K562 (cell line): ENCODE results near the gene AGPAT1. TPM values are rescaled to one million over a fixed set of nuclear protein-coding genes. Genes with fewer than 3 reads are reported as not detected.

Experiments used
- ATAC-seq: fragments of 200-7000 bp; cut with Tn5 transposase; 3 replicates; pipeline ENCODE4 v1.9.1; 2020; ENCODE audit warnings: moderate library complexity
- BruUV-seq: library from RNA; stranded (reverse); fragments of 400-500 nt; replicated peaks from 2 replicates; lab custom pipeline; 2021; lab: Mats Ljungman, UMichigan
- CTCF ChIA-PET: fragments of 300-600 bp; formaldehyde crosslinking; extraction: SDS; loops from one replicate; lab custom pipeline; 2021; ENCODE audit warnings: low intra/inter-chr PET ratio; lab: Yijun Ruan, JAX
- POLR2A ChIA-PET: fragments of 300-600, 350-650 bp; sonication (Branson Sonifier 250); formaldehyde crosslinking; extraction: SDS; loops from one replicate; lab custom pipeline; 2021; ENCODE audit warnings: antibody characterized with exemption, inconsistent platforms; lab: Yijun Ruan, JAX
- DNase-seq, 4 experiments: peaks; one replicate each; pipeline versions ENCODE4 v3.0.0 to v3.0.0-alpha.2; 2011 to 2018; ENCODE audit warnings: low spot score in 3 of 4, mixed read lengths in 3 of 4; ENCODE audit errors: extremely low read depth in 1 of 4
- FAIRE-seq: peaks from 2 replicates; lab custom pipeline; 2011; peaks lifted over from hg19 to GRCh38; lab: Jason Lieb, UNC
- H2AFZ ChIP-seq: 2 replicates; pipeline ENCODE4 v1.6.0; 2011; ENCODE audit warnings: low read depth, low read length, control low read depth, inconsistent platforms
- H3K27ac ChIP-seq: fragments of 200-600 bp; 3 replicates; pipeline ENCODE4 v1.8.0; 2011; ENCODE audit warnings: low read depth, mild to moderate bottlenecking, control low read depth, inconsistent platforms, low read length, moderate library complexity, mixed read lengths; ENCODE audit errors: extremely low read depth
- H3K27me3 ChIP-seq, 2 experiments: fragments of 300-600 bp in 1 of 2; 2 replicates in 1 of 2; 3 replicates in 1 of 2; pipeline versions ENCODE4 v1.6.0 to v1.8.0; 2011; ENCODE audit warnings: inconsistent platforms in 2 of 2, low read length in 2 of 2, mild to moderate bottlenecking in 1 of 2, mixed read lengths in 1 of 2, moderate library complexity in 1 of 2; ENCODE audit not compliant: control insufficient read depth in 2 of 2, insufficient read depth in 2 of 2
- H3K36me3 ChIP-seq: fragments of 300-600 bp; 3 replicates; pipeline ENCODE4 v1.8.0; 2011; ENCODE audit warnings: mild to moderate bottlenecking, low read length, inconsistent platforms; ENCODE audit not compliant: control insufficient read depth, insufficient read depth
- H3K4me1 ChIP-seq, 2 experiments: fragments of 200-600 bp in 1 of 2; replicated peaks in 1 of 2; 2 replicates in 1 of 2; 3 replicates in 1 of 2; pipeline versions ENCODE4 v1.5.1 to v1.8.0; 2011; ENCODE audit warnings: inconsistent platforms in 2 of 2, low read length in 2 of 2, mild to moderate bottlenecking in 1 of 2, mixed read lengths in 1 of 2, moderate library complexity in 1 of 2; ENCODE audit not compliant: control insufficient read depth in 2 of 2, insufficient read depth in 2 of 2
- H3K4me2 ChIP-seq: 2 replicates; pipeline ENCODE4 v1.6.1; 2011; ENCODE audit warnings: low read length, control low read depth, inconsistent platforms, mixed read lengths; ENCODE audit not compliant: insufficient read depth
- H3K4me3 ChIP-seq: fragments of 200-600 bp; sonication (generic), shearing (Covaris generic); 2 replicates; pipeline ENCODE4 v1.5.1; 2016; ENCODE audit warnings: control low read depth, inconsistent platforms
- H3K79me2 ChIP-seq: fragments of 200-600 bp; 3 replicates; pipeline ENCODE4 v1.8.0; 2011; ENCODE audit warnings: low read length, inconsistent platforms; ENCODE audit not compliant: control insufficient read depth, insufficient read depth
- H3K9ac ChIP-seq, 2 experiments: 2 replicates each; pipeline versions ENCODE4 v1.6.0 to v1.6.1; 2011; ENCODE audit warnings: low read depth in 2 of 2, low read length in 2 of 2, control low read depth in 1 of 2, inconsistent platforms in 1 of 2, mild to moderate bottlenecking in 1 of 2, mixed read lengths in 1 of 2; ENCODE audit not compliant: insufficient read depth in 1 of 2
- H3K9me1 ChIP-seq: one replicate; pipeline ENCODE4 v1.6.0; 2011; ENCODE audit warnings: inconsistent platforms, mild to moderate bottlenecking, low read length, moderate library complexity; ENCODE audit not compliant: control insufficient read depth, insufficient read depth
- H3K9me3 ChIP-seq: replicated peaks from 2 replicates; pipeline ENCODE4 v1.5.1; 2011; ENCODE audit warnings: low read depth, low read length, inconsistent platforms; ENCODE audit not compliant: control insufficient read depth, insufficient read depth
- H4K20me1 ChIP-seq: replicated peaks from 2 replicates; pipeline ENCODE4 v1.6.1; 2011; ENCODE audit warnings: low read length, inconsistent platforms, mixed read lengths; ENCODE audit not compliant: control insufficient read depth, insufficient read depth
- E2F6 ChIP-seq, 2 experiments: IDR thresholded peaks; 2 replicates each; pipeline ENCODE4 v1.6.1; 2011; ENCODE audit warnings: borderline replicate concordance in 1 of 2, control low read depth in 1 of 2, low read depth in 1 of 2, low read length in 1 of 2, mild to moderate bottlenecking in 1 of 2, mixed read lengths in 1 of 2, moderate library complexity in 1 of 2; ENCODE audit not compliant: insufficient read depth in 1 of 2, insufficient read length in 1 of 2, poor library complexity in 1 of 2, severe bottlenecking in 1 of 2; ENCODE audit errors: extremely low read depth in 1 of 2
- ETV6 ChIP-seq, 3 experiments: fragments of 150-350 bp in 1 of 3; sonication (generic) in 1 of 3; formaldehyde crosslinking in 1 of 3; IDR thresholded peaks; 2 replicates each; pipeline versions ENCODE4 v1.6.1 to v1.8.0; 2014 to 2022; ENCODE audit warnings: borderline replicate concordance in 2 of 3, low read depth in 2 of 3, antibody characterized with exemption in 1 of 3, low read length in 1 of 3, mild to moderate bottlenecking in 1 of 3, missing genetic modification reagents in 1 of 3
- MEIS2 ChIP-seq: fragments of 450-650 bp; IDR thresholded peaks from 2 replicates; pipeline ENCODE4 v1.6.1; 2014; ENCODE audit warnings: mild to moderate bottlenecking; ENCODE audit not compliant: partially characterized antibody
- whole genome bisulfite sequencing: fragments of 100-300 bp; shearing (Covaris generic); methylation state at CpG from one replicate; pipeline ENCODE4 v1.1.6; 2016; ENCODE audit warnings: low coverage, mixed read lengths; ENCODE audit not compliant: insufficient coverage; ENCODE audit errors: missing lambda C conversion rate; 5-methylcytosine and 5-hydroxymethylcytosine counted together
- in situ Hi-C: fragments of 300-500 bp; cut with MboI; formaldehyde crosslinking; loops from 4 replicates; pipeline ENCODE4 v1.15.0; 2018; ENCODE audit warnings: inconsistent platforms, mixed read lengths
- intact Hi-C: fragments of 100-400 bp; cut with micrococcal nuclease; formaldehyde crosslinking; loops from 2 replicates; pipeline ENCODE4 v1.14.2; 2022
- polyA plus RNA-seq, 8 experiments: library from polyadenylated mRNA; depleted of rRNA in 4 of 8; stranded (reverse) in 5 of 8; unstranded in 3 of 8; fragments of >200 nt; fragmentation: Nextera tagmentation in 2 of 8; fragmentation: Illumina TruSeq in 1 of 8; extraction: Ambion mirVana in 2 of 8; extraction: Trizol in 1 of 8; gene quantifications; 2 replicates each; pipeline versions ENCODE4 v1.2.1 to v1.2.3, GENCODE V29; 2011 to 2014; ENCODE audit warnings: inconsistent platforms in 1 of 8, missing spikeins in 1 of 8
- total RNA-seq, 7 experiments: library from RNA; depleted of rRNA in 6 of 7; stranded (reverse); fragments of >200 nt in 6 of 7; fragmentation: Illumina TruSeq in 2 of 7; extraction: Trizol in 2 of 7; gene quantifications; 2 replicates each; pipeline versions ENCODE4 v1.2.1 to v1.2.3, GENCODE V29; 2011 to 2021; ENCODE audit warnings: low replicate concordance in 1 of 7
- TF ChIP-seq, protein P1 (sequence below): fragments of 450-650 bp; IDR thresholded peaks from 2 replicates; pipeline ENCODE4 v1.6.1; 2016

The AGPAT1 gene
- total and polyA plus RNA-seq, 9 of the 15 experiments (the other 6 are each of a cell fraction or from before 2014, with no cell fraction given) = 37.9 to 176 (median 69.4) TPM

DNA sequence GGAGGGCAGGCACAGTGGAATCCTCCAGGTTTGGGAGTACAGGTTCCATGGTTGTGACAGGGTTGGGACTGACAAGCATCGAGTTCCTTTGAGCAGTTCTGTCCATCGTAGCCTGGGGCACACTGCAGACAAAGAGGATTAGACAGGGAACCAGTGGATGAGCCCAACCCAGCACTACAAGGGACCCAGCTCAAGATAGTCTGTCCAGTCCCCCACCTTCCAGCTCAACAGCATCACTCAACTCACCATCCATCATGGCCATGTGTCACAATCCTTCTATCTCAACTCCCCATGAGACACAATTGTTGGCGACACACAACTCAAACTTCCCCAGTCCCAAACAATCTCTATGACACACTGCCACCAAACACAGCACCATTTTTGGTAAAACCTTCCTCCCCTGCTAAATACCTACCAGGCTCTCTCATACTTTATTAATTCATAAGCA is 28.4 kb upstream of the AGPAT1 start:
- Histone ChIP-seq H4K20me1 (no peaks in the 10 kb centered on the region), H3K4me1 (peaks cover 3 to 14% of the 10 kb centered on the region in 2 experiments; a peak in 3 of 5 replicates), H3K9ac (peak overlapping the region in 1 of 2 experiments; percentile 37; a peak in 2 of 4 replicates), H3K9me1 (no peaks in the 10 kb centered on the region), H2AFZ (no peak overlapping the region), H3K36me3 (no peaks in the 10 kb centered on the region), H3K27ac (no peak overlapping the region), H3K27me3 (peaks cover 10 to 12% of the 10 kb centered on the region in 2 experiments; a peak in 4 of 5 replicates), H3K9me3 (no peaks in the 10 kb centered on the region), H3K4me2 (no peak overlapping the region), H3K4me3 (no peak overlapping the region), H3K79me2 (no peaks in the 10 kb centered on the region)
- TF ChIP-seq MEIS2 = peak; percentile 83
- TF ChIP-seq, protein P1, sequence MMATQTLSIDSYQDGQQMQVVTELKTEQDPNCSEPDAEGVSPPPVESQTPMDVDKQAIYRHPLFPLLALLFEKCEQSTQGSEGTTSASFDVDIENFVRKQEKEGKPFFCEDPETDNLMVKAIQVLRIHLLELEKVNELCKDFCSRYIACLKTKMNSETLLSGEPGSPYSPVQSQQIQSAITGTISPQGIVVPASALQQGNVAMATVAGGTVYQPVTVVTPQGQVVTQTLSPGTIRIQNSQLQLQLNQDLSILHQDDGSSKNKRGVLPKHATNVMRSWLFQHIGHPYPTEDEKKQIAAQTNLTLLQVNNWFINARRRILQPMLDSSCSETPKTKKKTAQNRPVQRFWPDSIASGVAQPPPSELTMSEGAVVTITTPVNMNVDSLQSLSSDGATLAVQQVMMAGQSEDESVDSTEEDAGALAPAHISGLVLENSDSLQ = peak; percentile 58; the same call in 1 of the 2 replicates
- TF ChIP-seq ETV6 (IDR thresholded peaks at IDR 0.05; ENCODE audit: borderline replicate concordance in 1 of 2, low read depth in 2 of 2, low read length in 1 of 2) = no peak
- TF ChIP-seq ETV6 (CRISPR knock-in tag; IDR thresholded peaks at IDR 0.05; ENCODE audit: borderline replicate concordance) = no peak
- TF ChIP-seq E2F6 (IDR thresholded peaks at IDR 0.05; ENCODE audit: borderline replicate concordance in 1 of 2, extremely low read depth in 1 of 2, insufficient read depth in 1 of 2, insufficient read length in 1 of 2, low read depth in 1 of 2, low read length in 1 of 2, poor library complexity in 1 of 2, severe bottlenecking in 1 of 2) = no peak
- ChIA-PET CTCF (no interaction called here), POLR2A (interaction anchor here (0.5 to 1.9 kb wide), 4 partner anchors 9 to 616 kb away, joined by 3 to 9 read pairs (median 4); partner anchors contain the start of gene ATF6B)
- ATAC-seq (peak; percentile 23; the same call in 2 of the 3 replicates), DNase-seq (no peak), FAIRE-seq (peak; percentile 42)
- no TSS peak for BruUV-seq
- in situ Hi-C loops (no loop called here), intact Hi-C loops (no loop called here)
- WGBS = 2% methylated on average over 3 of the region's 3 CpGs
